ENCODE measurements around the gene SCMH1.

SCMH1 gene

DNA sequence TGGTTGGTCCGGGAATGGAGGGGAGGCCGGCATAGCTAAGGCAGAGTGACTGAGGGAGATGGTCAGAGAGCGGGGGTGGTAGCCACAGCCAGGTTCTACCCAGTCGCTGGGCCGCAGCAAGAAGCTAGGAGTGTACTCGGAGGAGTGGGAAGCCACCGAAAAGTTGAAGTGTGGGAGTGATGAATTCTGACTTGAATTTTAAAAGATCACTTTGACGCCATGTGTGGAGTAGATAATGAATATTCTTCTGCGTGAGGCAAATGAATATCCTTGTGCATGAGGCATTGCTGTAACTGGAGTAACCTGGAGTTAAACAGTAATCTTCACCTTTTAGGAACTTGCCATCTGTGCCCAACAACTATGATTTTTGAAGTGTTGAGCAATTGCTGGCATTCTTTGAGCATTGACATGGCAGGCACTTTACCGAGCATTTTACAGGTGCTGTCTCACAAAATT lies 255.8 kb downstream of the SCMH1 start:
- no peak overlapping the region for H3K4me3 ChIP-seq (ENCODE audit: low read depth, low read length)
- TF ChIP-seq, protein P1, sequence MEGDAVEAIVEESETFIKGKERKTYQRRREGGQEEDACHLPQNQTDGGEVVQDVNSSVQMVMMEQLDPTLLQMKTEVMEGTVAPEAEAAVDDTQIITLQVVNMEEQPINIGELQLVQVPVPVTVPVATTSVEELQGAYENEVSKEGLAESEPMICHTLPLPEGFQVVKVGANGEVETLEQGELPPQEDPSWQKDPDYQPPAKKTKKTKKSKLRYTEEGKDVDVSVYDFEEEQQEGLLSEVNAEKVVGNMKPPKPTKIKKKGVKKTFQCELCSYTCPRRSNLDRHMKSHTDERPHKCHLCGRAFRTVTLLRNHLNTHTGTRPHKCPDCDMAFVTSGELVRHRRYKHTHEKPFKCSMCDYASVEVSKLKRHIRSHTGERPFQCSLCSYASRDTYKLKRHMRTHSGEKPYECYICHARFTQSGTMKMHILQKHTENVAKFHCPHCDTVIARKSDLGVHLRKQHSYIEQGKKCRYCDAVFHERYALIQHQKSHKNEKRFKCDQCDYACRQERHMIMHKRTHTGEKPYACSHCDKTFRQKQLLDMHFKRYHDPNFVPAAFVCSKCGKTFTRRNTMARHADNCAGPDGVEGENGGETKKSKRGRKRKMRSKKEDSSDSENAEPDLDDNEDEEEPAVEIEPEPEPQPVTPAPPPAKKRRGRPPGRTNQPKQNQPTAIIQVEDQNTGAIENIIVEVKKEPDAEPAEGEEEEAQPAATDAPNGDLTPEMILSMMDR (IDR thresholded peaks at IDR 0.05; ENCODE audit: borderline replicate concordance, insufficient read depth, low read depth, low read length) = no peak

DNA sequence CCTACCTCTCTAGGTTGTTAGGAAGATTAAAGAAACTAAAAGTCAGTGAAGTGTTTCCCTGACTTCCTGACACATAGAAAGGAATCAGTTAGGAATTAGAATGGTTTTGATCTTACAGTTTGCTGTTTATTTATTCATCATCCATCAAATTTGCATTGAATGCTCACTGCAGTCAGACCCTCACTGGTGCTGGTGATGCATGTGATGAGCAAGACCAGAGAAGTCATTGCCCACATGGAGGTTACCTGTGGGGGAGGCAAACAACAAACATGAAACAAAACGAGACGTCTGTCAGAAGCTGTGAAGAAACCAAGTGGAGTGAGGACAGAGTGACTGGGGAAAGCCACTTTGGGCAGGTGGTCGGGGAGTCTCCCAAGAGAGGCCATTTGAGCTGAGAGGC lies 256.2 kb downstream of the SCMH1 start:
- no peak overlapping the region for H3K4me3 ChIP-seq (ENCODE audit: low read depth, low read length)
- TF ChIP-seq, protein P1 (IDR thresholded peaks at IDR 0.05; ENCODE audit: borderline replicate concordance, insufficient read depth, low read depth, low read length) = no peak

DNA sequence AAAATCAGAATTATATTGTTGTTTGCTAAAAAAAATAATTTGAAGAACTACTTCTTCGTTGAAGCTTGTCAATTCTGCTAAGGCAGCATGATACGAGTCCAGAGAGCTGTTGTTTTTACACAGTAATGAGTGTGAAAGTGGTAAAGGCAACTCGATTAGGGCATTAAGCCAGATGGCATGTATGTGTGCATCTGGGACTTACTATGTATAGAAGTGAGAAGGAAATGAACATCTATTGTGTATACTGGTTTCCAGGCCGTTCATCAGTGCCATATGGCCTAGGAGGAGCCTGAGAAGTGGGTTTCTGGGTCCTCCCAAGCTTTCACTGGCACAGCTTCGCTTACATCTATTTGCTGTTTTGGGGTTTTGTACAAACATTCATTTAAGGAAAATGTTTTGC lies 256.9 kb downstream of the SCMH1 start:
- no peak overlapping the region for H3K4me3 ChIP-seq (ENCODE audit: low read depth, low read length)
- TF ChIP-seq, protein P1 (IDR thresholded peaks at IDR 0.05; ENCODE audit: borderline replicate concordance, insufficient read depth, low read depth, low read length) = no peak

DNA sequence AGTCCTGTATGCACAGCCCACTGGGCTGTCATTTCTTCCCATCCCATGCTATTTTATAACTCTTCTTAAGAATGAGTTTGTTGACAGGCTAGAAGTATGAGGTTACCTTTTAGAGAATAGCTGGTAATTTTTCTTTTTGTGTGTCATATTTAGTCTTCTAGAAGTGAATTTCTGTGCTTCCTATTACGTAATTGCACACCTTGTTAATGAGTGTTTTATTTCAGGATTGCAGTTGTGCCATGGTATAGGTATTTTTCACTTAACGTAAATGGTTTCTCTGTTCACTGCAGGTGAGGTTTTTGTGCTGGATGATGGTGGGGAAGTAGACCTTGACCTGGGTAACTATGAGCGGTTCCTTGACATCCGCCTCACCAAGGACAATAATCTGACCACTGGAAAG lies 257.6 kb downstream of the SCMH1 start:
- TF ChIP-seq, protein P1 (IDR thresholded peaks at IDR 0.05; ENCODE audit: borderline replicate concordance, insufficient read depth, low read depth, low read length) = no peak
- H3K4me3 ChIP-seq (ENCODE audit: low read depth, low read length) = no peak overlapping the region

DNA sequence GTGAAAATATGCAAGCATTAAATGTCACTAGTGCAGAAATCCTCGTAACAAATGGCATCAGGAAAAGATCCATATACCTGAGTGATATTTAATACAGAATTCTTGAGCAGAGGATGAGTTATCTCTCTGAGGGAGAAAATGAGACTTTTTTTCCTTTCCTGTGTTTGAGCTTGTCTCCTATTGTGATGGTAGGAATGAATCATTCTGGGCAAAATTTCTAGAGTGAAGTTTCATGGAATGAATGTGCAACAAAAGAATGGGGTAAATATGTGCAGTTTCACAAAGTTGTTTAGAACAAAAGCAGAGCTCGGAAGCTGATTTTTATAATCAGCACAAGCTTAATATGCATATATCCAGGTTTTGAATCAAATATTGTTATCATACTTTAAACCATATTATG lies 258.0 kb downstream of the SCMH1 start:
- H3K4me3 ChIP-seq (ENCODE audit: low read depth, low read length) = no peak overlapping the region
- TF ChIP-seq, protein P1 (IDR thresholded peaks at IDR 0.05; ENCODE audit: borderline replicate concordance, insufficient read depth, low read depth, low read length) = no peak

DNA sequence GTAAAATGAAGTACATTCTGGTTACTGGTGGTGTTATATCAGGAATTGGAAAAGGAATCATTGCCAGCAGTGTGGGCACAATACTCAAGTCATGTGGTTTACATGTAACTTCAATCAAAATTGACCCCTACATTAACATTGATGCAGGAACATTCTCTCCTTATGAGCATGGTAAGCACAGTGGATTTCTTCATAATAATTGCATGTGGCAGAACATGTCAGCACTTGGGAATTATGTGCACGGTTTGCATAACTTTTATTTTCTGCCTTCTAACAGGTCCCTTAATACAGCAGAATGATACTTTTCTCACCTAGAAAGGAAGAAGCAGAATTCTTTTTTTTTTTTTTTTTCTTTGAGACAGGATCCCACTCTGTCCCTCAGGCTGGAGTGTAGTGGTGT lies 258.8 kb downstream of the SCMH1 start:
- TF ChIP-seq, protein P1 (IDR thresholded peaks at IDR 0.05; ENCODE audit: borderline replicate concordance, insufficient read depth, low read depth, low read length) = no peak
- no peak overlapping the region for H3K4me3 ChIP-seq (ENCODE audit: low read depth, low read length)

DNA sequence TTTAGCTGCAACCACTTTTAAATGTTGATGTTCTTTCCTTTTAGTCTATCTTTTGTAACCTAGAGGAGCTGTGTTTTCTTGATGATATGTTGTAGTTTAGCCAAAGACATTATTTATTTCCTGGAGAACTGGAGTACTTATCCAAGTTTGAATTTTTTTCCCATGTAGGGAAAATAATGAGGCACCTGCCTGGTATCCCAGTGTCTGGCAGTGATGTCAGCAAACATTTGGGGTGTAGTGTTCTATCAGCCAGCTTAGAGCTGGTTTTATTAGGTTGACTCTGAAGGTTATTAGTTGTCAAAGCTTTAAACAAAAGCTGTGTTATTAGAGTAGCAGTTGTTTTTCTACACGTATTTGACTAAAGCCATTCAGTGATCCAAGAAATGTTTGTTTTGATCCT lies 259.4 kb downstream of the SCMH1 start:
- H3K4me3 ChIP-seq (ENCODE audit: low read depth, low read length) = no peak overlapping the region
- TF ChIP-seq, protein P1 (IDR thresholded peaks at IDR 0.05; ENCODE audit: borderline replicate concordance, insufficient read depth, low read depth, low read length) = no peak
